GM18505 (cell line): ENCODE results near the gene C10orf53.
"Not testable (repeated sequence)": the region's sequence is repeated elsewhere in the genome, so short reads cannot be mapped to it uniquely, and the experiment has no call there.

ENCODE experiments used
- ATAC-seq: cut with Tn5 transposase; IDR thresholded peaks from one replicate; pipeline ENCODE4 v1.9.1; 2021; ENCODE audit not compliant: unreplicated experiment
- POLR2A ChIP-seq: IDR thresholded peaks from 4 replicates; pipeline ENCODE4 v1.6.1; 2011; ENCODE audit warnings: borderline replicate concordance; ENCODE audit not compliant: insufficient read depth, insufficient read length; ENCODE audit errors: extremely low read depth

The C10orf53 gene

GRCh38 chr10:49711481-49711880 lies 32.0 kb downstream of the C10orf53 start:
- no peak for ATAC-seq
- TF ChIP-seq POLR2A, result no peak

- ATAC-seq, result no peak
- TF ChIP-seq POLR2A, result no peak
Measured at GRCh38 chr10:49713266-49713665, 33.8 kb downstream of the C10orf53 start.

- ATAC-seq, result not testable (repeated sequence)
Measured at GRCh38 chr10:49715157-49715556, 35.7 kb downstream of the C10orf53 start.

GRCh38 chr10:49726593-49726992 lies 47.1 kb downstream of the C10orf53 start:
- no peak for ATAC-seq
- TF ChIP-seq POLR2A, result no peak

- no peak for ATAC-seq
- TF ChIP-seq POLR2A, result no peak
Measured at GRCh38 chr10:49733866-49734265, 54.4 kb downstream of the C10orf53 start.

- TF ChIP-seq POLR2A, result no peak
- ATAC-seq, result no peak
Measured at GRCh38 chr10:49734676-49735075, 55.2 kb downstream of the C10orf53 start.

- ATAC-seq, result no peak
Measured at GRCh38 chr10:49735161-49735560, 55.7 kb downstream of the C10orf53 start.

GRCh38 chr10:49735848-49736563 lies 56.6 kb downstream of the C10orf53 start:
- TF ChIP-seq POLR2A, result no peak
- no peak for ATAC-seq

More at GRCh38 chr10:49735161-49735560, 55.7 kb downstream of the C10orf53 start:
- TF ChIP-seq POLR2A, result no peak

GRCh38 chr10:49736564-49737113 lies 57.2 kb downstream of the C10orf53 start:
- no peak for TF ChIP-seq POLR2A
- ATAC-seq, result no peak

GRCh38 chr10:49737474-49738201 lies 58.2 kb downstream of the C10orf53 start:
- no peak for TF ChIP-seq POLR2A
- ATAC-seq, result no peak

- no peak for ATAC-seq
- no peak for TF ChIP-seq POLR2A
Measured at GRCh38 chr10:49738616-49739360, 59.3 kb downstream of the C10orf53 start.

- ATAC-seq, result no peak
- no peak for TF ChIP-seq POLR2A
Measured at GRCh38 chr10:49739426-49739825, 60.0 kb downstream of the C10orf53 start.

GRCh38 chr10:49740346-49741107 lies 61.1 kb downstream of the C10orf53 start:
- no peak for ATAC-seq

More at GRCh38 chr10:49740346-49741107, 61.1 kb downstream of the C10orf53 start:
- TF ChIP-seq POLR2A, result no peak
